ENCODE results near the gene TKT. TPM values are rescaled to one million over a fixed set of nuclear protein-coding genes. Genes with fewer than 3 reads are reported as not detected.
"Not testable (repeated sequence)": the region's sequence is repeated elsewhere in the genome, so short reads cannot be mapped to it uniquely, and the experiment has no call there.

Gene TKT
- polyA plus RNA-seq, 4 donors = 58.8 to 407 (median 128) TPM

GRCh38 chr3:53257465-53257864 lies 1.6 kb upstream of the TKT start:
- DNase-seq (no peak), FAIRE-seq (no peak)
- no peak overlapping the region for H3K27ac ChIP-seq (ENCODE audit: low read depth in 1 of 3, low read length in 2 of 3)
- 85 to 100% (median 98%) methylated on average over 4 of the region's 4 CpGs for WGBS, 3 donors
- H3K4me1 ChIP-seq (ENCODE audit: control insufficient read depth in 3 of 3, insufficient read depth in 2 of 3, low read depth in 1 of 3, low read length in 2 of 3) = peaks cover 3 to 16% (median 13%) of the 10 kb centered on the region in 3 donors
- H3K27me3 ChIP-seq (ENCODE audit: control insufficient read depth in 3 of 3, insufficient read depth in 3 of 3, low read length in 3 of 3) = no peaks in the 10 kb centered on the region
- H3K9me3 ChIP-seq (ENCODE audit: control insufficient read depth in 2 of 2, insufficient read depth in 1 of 2, low read depth in 1 of 2, low read length in 1 of 2) = no peaks in the 10 kb centered on the region
- H3K4me3 ChIP-seq (ENCODE audit: low read depth in 1 of 3, low read length in 3 of 3) = no peak overlapping the region
- H3K36me3 ChIP-seq (ENCODE audit: control insufficient read depth in 3 of 3, insufficient read depth in 2 of 3, low read depth in 1 of 3, low read length in 3 of 3) = peaks cover 0 to 5% (median 0%) of the 10 kb centered on the region in 3 donors

GRCh38 chr3:53256704-53257055 lies 858 bp upstream of the TKT start:
- 85 to 87% (median 86%) methylated on average over 5 of the region's 5 CpGs for WGBS, 3 donors
- Histone ChIP-seq H3K27me3 (ENCODE audit: control insufficient read depth in 3 of 3, insufficient read depth in 3 of 3, low read length in 3 of 3) (no peaks in the 10 kb centered on the region), H3K36me3 (ENCODE audit: control insufficient read depth in 3 of 3, insufficient read depth in 2 of 3, low read depth in 1 of 3, low read length in 3 of 3) (peaks cover 0 to 5% (median 0%) of the 10 kb centered on the region in 3 donors), H3K27ac (ENCODE audit: low read depth in 1 of 3, low read length in 2 of 3) (no peak overlapping the region), H3K4me1 (ENCODE audit: control insufficient read depth in 3 of 3, insufficient read depth in 2 of 3, low read depth in 1 of 3, low read length in 2 of 3) (peaks cover 3 to 17% (median 17%) of the 10 kb centered on the region in 3 donors), H3K9me3 (ENCODE audit: control insufficient read depth in 2 of 2, insufficient read depth in 1 of 2, low read depth in 1 of 2, low read length in 1 of 2) (no peaks in the 10 kb centered on the region), H3K4me3 (ENCODE audit: low read depth in 1 of 3, low read length in 3 of 3) (no peak overlapping the region)
- FAIRE-seq (no peak), DNase-seq (no peak)

GRCh38 chr3:53255423-53255774 lies 423 bp downstream of the TKT start:
- FAIRE-seq = no peak
- DNase-seq = no peak
- WGBS, 3 donors = 0% methylated on average over 30 to 44 of the region's 44 CpGs

GRCh38 chr3:53254509-53255422 lies 1.1 kb downstream of the TKT start:
- Histone ChIP-seq H3K4me3 (ENCODE audit: low read depth in 1 of 3, low read length in 3 of 3) (peak overlapping the region; percentile 73 to 96 (median 82)), H3K9me3 (ENCODE audit: control insufficient read depth in 2 of 2, insufficient read depth in 1 of 2, low read depth in 1 of 2, low read length in 1 of 2) (no peaks in the 10 kb centered on the region), H3K27me3 (ENCODE audit: control insufficient read depth in 3 of 3, insufficient read depth in 3 of 3, low read length in 3 of 3) (no peaks in the 10 kb centered on the region), H3K27ac (ENCODE audit: low read depth in 1 of 3, low read length in 2 of 3) (peak overlapping the region; percentile 74 to 94 (median 84)), H3K4me1 (ENCODE audit: control insufficient read depth in 3 of 3, insufficient read depth in 2 of 3, low read depth in 1 of 3, low read length in 2 of 3) (peaks cover 3 to 17% (median 17%) of the 10 kb centered on the region in 3 donors), H3K36me3 (ENCODE audit: control insufficient read depth in 3 of 3, insufficient read depth in 2 of 3, low read depth in 1 of 3, low read length in 3 of 3) (peaks cover 0 to 13% (median 0%) of the 10 kb centered on the region in 3 donors)
- DNase-seq (peak; percentile 86 to 88), FAIRE-seq (no peak)
- 1 to 2% (median 1%) methylated on average over 31 to 32 of the region's 32 CpGs for WGBS, 3 donors

More at GRCh38 chr3:53255423-53255774, 423 bp downstream of the TKT start:
- Histone ChIP-seq H3K4me1 (ENCODE audit: control insufficient read depth in 3 of 3, insufficient read depth in 2 of 3, low read depth in 1 of 3, low read length in 2 of 3) (peaks cover 3 to 17% (median 17%) of the 10 kb centered on the region in 3 donors), H3K9me3 (ENCODE audit: control insufficient read depth in 2 of 2, insufficient read depth in 1 of 2, low read depth in 1 of 2, low read length in 1 of 2) (no peaks in the 10 kb centered on the region), H3K27me3 (ENCODE audit: control insufficient read depth in 3 of 3, insufficient read depth in 3 of 3, low read length in 3 of 3) (no peaks in the 10 kb centered on the region), H3K27ac (ENCODE audit: low read depth in 1 of 3, low read length in 2 of 3) (peak overlapping the region; percentile 74 to 94 (median 84)), H3K36me3 (ENCODE audit: control insufficient read depth in 3 of 3, insufficient read depth in 2 of 3, low read depth in 1 of 3, low read length in 3 of 3) (peaks cover 0 to 10% (median 0%) of the 10 kb centered on the region in 3 donors), H3K4me3 (ENCODE audit: low read depth in 1 of 3, low read length in 3 of 3) (peak overlapping the region; percentile 73 to 96 (median 82))

- 41 to 63% (median 45%) methylated on average over 7 of the region's 7 CpGs for WGBS, 3 donors
- no peaks in the 10 kb centered on the region for H3K27me3 ChIP-seq (ENCODE audit: control insufficient read depth in 3 of 3, insufficient read depth in 3 of 3, low read length in 3 of 3)
- peak overlapping the region; percentile 73 to 96 (median 82) for H3K4me3 ChIP-seq (ENCODE audit: low read depth in 1 of 3, low read length in 3 of 3)
- no peaks in the 10 kb centered on the region for H3K9me3 ChIP-seq (ENCODE audit: control insufficient read depth in 2 of 2, insufficient read depth in 1 of 2, low read depth in 1 of 2, low read length in 1 of 2)
- DNase-seq (peak; percentile 45 to 50), FAIRE-seq (no peak)
- peaks cover 0 to 16% (median 0%) of the 10 kb centered on the region in 3 donors for H3K36me3 ChIP-seq (ENCODE audit: control insufficient read depth in 3 of 3, insufficient read depth in 2 of 3, low read depth in 1 of 3, low read length in 3 of 3)
- H3K4me1 ChIP-seq (ENCODE audit: control insufficient read depth in 3 of 3, insufficient read depth in 2 of 3, low read depth in 1 of 3, low read length in 2 of 3) = peaks cover 3 to 17% (median 17%) of the 10 kb centered on the region in 3 donors
- peak overlapping the region in 2 of 3 donors; percentile 84 to 94 for H3K27ac ChIP-seq (ENCODE audit: low read depth in 1 of 3, low read length in 2 of 3)
Observed at GRCh38 chr3:53253707-53254508, 1.9 kb downstream of the TKT start.

- WGBS, 3 donors = 85 to 89% (median 88%) methylated on average over 8 of the region's 8 CpGs
- not testable (repeated sequence) for H3K4me3 ChIP-seq (ENCODE audit: low read depth in 1 of 3, low read length in 3 of 3)
Observed at GRCh38 chr3:53252947-53253322, 2.9 kb downstream of the TKT start.

GRCh38 chr3:53252096-53252946 lies 3.5 kb downstream of the TKT start:
- Histone ChIP-seq H3K36me3 (ENCODE audit: control insufficient read depth in 3 of 3, insufficient read depth in 2 of 3, low read depth in 1 of 3, low read length in 3 of 3) (peaks cover 0 to 18% (median 0%) of the 10 kb centered on the region in 3 donors), H3K27ac (ENCODE audit: low read depth in 1 of 3, low read length in 2 of 3) (peak overlapping the region in 1 of 3 donors; percentile 63), H3K4me1 (ENCODE audit: control insufficient read depth in 3 of 3, insufficient read depth in 2 of 3, low read depth in 1 of 3, low read length in 2 of 3) (peaks cover 3 to 20% (median 17%) of the 10 kb centered on the region in 3 donors), H3K4me3 (ENCODE audit: low read depth in 1 of 3, low read length in 3 of 3) (no peak overlapping the region), H3K9me3 (ENCODE audit: control insufficient read depth in 2 of 2, insufficient read depth in 1 of 2, low read depth in 1 of 2, low read length in 1 of 2) (no peaks in the 10 kb centered on the region), H3K27me3 (ENCODE audit: control insufficient read depth in 3 of 3, insufficient read depth in 3 of 3, low read length in 3 of 3) (no peaks in the 10 kb centered on the region)
- DNase-seq = no peak
- no peak for FAIRE-seq
- 32 to 48% (median 41%) methylated on average over 10 of the region's 10 CpGs for WGBS, 3 donors

More at GRCh38 chr3:53252947-53253322, 2.9 kb downstream of the TKT start:
- not testable (repeated sequence) for H3K27me3 ChIP-seq (ENCODE audit: control insufficient read depth in 3 of 3, insufficient read depth in 3 of 3, low read length in 3 of 3); H3K9me3 ChIP-seq (ENCODE audit: control insufficient read depth in 2 of 2, insufficient read depth in 1 of 2, low read depth in 1 of 2, low read length in 1 of 2); DNase-seq; FAIRE-seq
- peaks cover 3 to 17% (median 17%) of the 10 kb centered on the region in 3 donors for H3K4me1 ChIP-seq (ENCODE audit: control insufficient read depth in 3 of 3, insufficient read depth in 2 of 3, low read depth in 1 of 3, low read length in 2 of 3)
- peaks cover 0 to 16% (median 0%) of the 10 kb centered on the region in 3 donors for H3K36me3 ChIP-seq (ENCODE audit: control insufficient read depth in 3 of 3, insufficient read depth in 2 of 3, low read depth in 1 of 3, low read length in 3 of 3)
- peak overlapping the region in 1 of 3 donors; percentile 1 for H3K27ac ChIP-seq (ENCODE audit: low read depth in 1 of 3, low read length in 2 of 3)
